Heart right ventricle (tissue), 16 donors: ENCODE measurements around the gene STIP1. TPM values are rescaled to one million over a fixed set of nuclear protein-coding genes. Genes with fewer than 3 reads are reported as not detected.
A peak's percentile ranks its signal among the peaks of the same experiment; 100 is the strongest.

Experiments used
- ATAC-seq, 8 donors: fragments of 200-7000 bp; cut with Tn5 transposase; one replicate each; pipeline ENCODE4 v1.9.1; 2020; ENCODE audit warnings: mild to moderate bottlenecking in 8 of 8, moderate library complexity in 8 of 8, moderate number of reproducible peaks in 1 of 8
- DNase-seq, 2 donors: peaks; one replicate each; pipeline ENCODE4 v3.0.0-alpha.2; 2020
- H3K27ac ChIP-seq, 10 donors: fragments of 200-600 bp; sonication (generic) in 2 of 10; one replicate each; pipeline versions ENCODE4 v1.5.0 to v1.8.0; 2020 to 2022; ENCODE audit warnings: mild to moderate bottlenecking in 3 of 10
- H3K27me3 ChIP-seq, 7 donors: fragments of 200-600 bp; one replicate each; pipeline ENCODE4 v1.8.0; 2021 to 2022; ENCODE audit warnings: mild to moderate bottlenecking in 2 of 7
- H3K36me3 ChIP-seq, 9 donors: fragments of 200-600 bp; sonication (generic) in 1 of 9; one replicate each; pipeline versions ENCODE4 v1.5.0 to v1.8.0; 2020 to 2022; ENCODE audit warnings: mild to moderate bottlenecking in 2 of 9
- H3K4me1 ChIP-seq, 9 donors: fragments of 200-600 bp; sonication (generic) in 1 of 9; one replicate each; pipeline versions ENCODE4 v1.5.0 to v1.8.0; 2020 to 2022; ENCODE audit warnings: mild to moderate bottlenecking in 4 of 9
- H3K4me3 ChIP-seq, 10 donors: fragments of 200-600 bp; sonication (generic) in 2 of 10; one replicate each; pipeline versions ENCODE4 v1.5.0 to v1.8.0; 2020 to 2022; ENCODE audit warnings: mild to moderate bottlenecking in 7 of 10, moderate library complexity in 2 of 10
- H3K9me3 ChIP-seq, 11 donors: fragments of 200-600 bp in 10 of 11; sonication (generic) in 2 of 11; one replicate each; pipeline versions ENCODE4 v1.5.0 to v1.8.0; 2013 to 2022; ENCODE audit warnings: mild to moderate bottlenecking in 2 of 11, control low read depth in 1 of 11, moderate library complexity in 1 of 11
- whole genome bisulfite sequencing, 2 donors: extraction: QIAGEN DNeasy Blood & Tissue Kit; methylation state at CpG; one replicate each; pipeline ENCODE4 v1.1.7; 2013; ENCODE audit warnings: inconsistent platforms in 1 of 2; 5-methylcytosine and 5-hydroxymethylcytosine counted together
- intact Hi-C, 10 donors: fragments of 100-400 bp; cut with DNase I; formaldehyde crosslinking; loops; one replicate each; pipeline versions ENCODE4 v1.11.1 to v1.14.2; 2022
- polyA plus RNA-seq, 2 donors: library from polyadenylated mRNA; stranded (reverse); fragments of 200-250 nt; gene quantifications; one replicate each; pipeline ENCODE4 v1.2.3, GENCODE V29; 2013
- total RNA-seq, 10 donors: library from RNA; stranded (reverse); fragmentation: NEBNext Ultra II Directional in 3 of 10; extraction: Animal tissue kit (Norgen Biotek cat#: 25700) in 3 of 10; gene quantifications; one replicate each; pipeline versions ENCODE4 v1.2.1 to v1.2.4, GENCODE V29; 2021 to 2023
- TF ChIP-seq, protein P1 (sequence below), 9 donors: fragments of 200-600 bp; sonication (generic) in 2 of 9; IDR thresholded peaks; one replicate each; pipeline versions ENCODE4 v1.5.0 to v1.8.0; 2021 to 2022; ENCODE audit warnings: antibody characterized with exemption in 9 of 9, mild to moderate bottlenecking in 5 of 9, moderate library complexity in 1 of 9
- donor health status: Arrhythmogenic right ventricular cardiomyopathy.
- donor health status: ischemic (EF 13 %, LVEDD 7.1; RV severe dilation, severe dysfunction).
- donor health status: healthy with polysubstance abuse.
- donor health status: DM: no; HTN: yes; CAD: no.
- donor health status: DM: no; HTN: no; CAD: no.
- donor health status: ischemic (EF 25% LVEDD 6.9; RV normal size, moderate dysfunction).
- donor health status: ischemic (EF 25% LVEDD 5.7; RV mildly dilated, moderate dysfunction).
- donor health status: healthy.
- donor health status: DM: yes; HTN: yes; CAD: no.
- donor health status: Ischemic cardiomyopathy.
- donor health status: ischemic (EF 35%, LVEDD 5.7; RV mildly dilated, moderate dysfunction).
- donor health status: nonischemic (EF 11% LVEDD 7.7; RV severe dilation, severe dysfunction).
- donor health status: DM: yes; HTN: yes; CAD: no.
- donor health status: PGD.
- donor health status: ischemic (EF 29% LVEDD 5.4; RV normal size, mild dysfunction).
- donor health status: nonischemic (EF 23%, LVEDD 6.1; RV moderate dilation, normal function).

The STIP1 gene
- total and polyA plus RNA-seq, 12 donors: 55.3 to 144 (median 87.9) TPM

DNA sequence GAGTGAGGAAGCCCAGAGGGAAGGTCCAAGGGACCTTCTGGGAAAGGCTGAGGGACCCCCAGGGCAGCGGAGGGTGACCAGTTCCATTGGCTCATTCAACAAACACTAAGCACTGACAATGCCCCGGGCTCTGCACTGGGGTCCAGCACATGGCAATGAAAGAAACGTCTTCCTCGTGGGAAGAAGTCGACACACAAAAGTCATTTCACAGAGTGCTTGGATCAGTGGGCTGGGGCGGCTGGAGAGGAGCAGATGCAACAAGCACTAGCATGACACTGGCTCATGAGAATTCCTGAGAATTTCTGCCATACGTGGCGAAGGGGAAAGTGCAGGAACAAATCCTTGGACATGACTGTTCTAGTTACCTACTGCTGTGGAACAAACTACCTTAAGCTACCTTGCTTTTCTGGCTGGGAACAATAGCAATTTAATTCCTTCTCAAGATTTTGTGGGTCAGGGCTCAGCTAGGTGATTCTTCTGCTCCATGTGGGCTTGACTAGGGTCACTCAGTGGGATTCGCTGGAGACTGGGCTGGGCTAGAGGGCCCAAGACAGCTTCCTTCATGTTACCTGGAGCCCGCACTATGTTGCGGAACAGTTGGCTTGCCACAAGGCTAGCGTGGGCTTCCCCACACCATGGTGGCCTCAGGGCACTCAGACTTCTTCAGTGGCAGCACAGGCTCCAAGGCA, 6.9 kb upstream of the STIP1 start:
- TF ChIP-seq, protein P1, sequence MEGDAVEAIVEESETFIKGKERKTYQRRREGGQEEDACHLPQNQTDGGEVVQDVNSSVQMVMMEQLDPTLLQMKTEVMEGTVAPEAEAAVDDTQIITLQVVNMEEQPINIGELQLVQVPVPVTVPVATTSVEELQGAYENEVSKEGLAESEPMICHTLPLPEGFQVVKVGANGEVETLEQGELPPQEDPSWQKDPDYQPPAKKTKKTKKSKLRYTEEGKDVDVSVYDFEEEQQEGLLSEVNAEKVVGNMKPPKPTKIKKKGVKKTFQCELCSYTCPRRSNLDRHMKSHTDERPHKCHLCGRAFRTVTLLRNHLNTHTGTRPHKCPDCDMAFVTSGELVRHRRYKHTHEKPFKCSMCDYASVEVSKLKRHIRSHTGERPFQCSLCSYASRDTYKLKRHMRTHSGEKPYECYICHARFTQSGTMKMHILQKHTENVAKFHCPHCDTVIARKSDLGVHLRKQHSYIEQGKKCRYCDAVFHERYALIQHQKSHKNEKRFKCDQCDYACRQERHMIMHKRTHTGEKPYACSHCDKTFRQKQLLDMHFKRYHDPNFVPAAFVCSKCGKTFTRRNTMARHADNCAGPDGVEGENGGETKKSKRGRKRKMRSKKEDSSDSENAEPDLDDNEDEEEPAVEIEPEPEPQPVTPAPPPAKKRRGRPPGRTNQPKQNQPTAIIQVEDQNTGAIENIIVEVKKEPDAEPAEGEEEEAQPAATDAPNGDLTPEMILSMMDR (IDR thresholded peaks at IDR 0.05): no peak
- no peak overlapping the region for H3K27ac ChIP-seq
- DNase-seq (no peak), ATAC-seq (no peak)
- no peaks in the 10 kb centered on the region for H3K27me3 ChIP-seq
- peaks cover 7 to 43% (median 34%) of the 10 kb centered on the region in 9 donors for H3K4me1 ChIP-seq
- peaks cover 0 to 8% (median 0%) of the 10 kb centered on the region in 9 donors for H3K36me3 ChIP-seq
- H3K9me3 ChIP-seq: peaks cover 0 to 2% (median 0%) of the 10 kb centered on the region in 11 donors
- intact Hi-C loops: no loop called here
- WGBS, 2 donors: 94 to 95% methylated on average over 12 of the region's 12 CpGs
- no peak overlapping the region for H3K4me3 ChIP-seq

- DNase-seq: no peak
- Histone ChIP-seq H3K27ac (peak overlapping the region; percentile 52 to 91 (median 82)), H3K27me3 (no peaks in the 10 kb centered on the region), H3K9me3 (no peaks in the 10 kb centered on the region), H3K36me3 (peaks cover 0 to 8% (median 0%) of the 10 kb centered on the region in 9 donors), H3K4me1 (peaks cover 12 to 53% (median 44%) of the 10 kb centered on the region in 9 donors), H3K4me3 (peak overlapping the region in 7 of 10 donors; percentile 6 to 44 (median 37))
- intact Hi-C loops: loop anchor here in 1 of 10 donors (1.0 kb wide), 1 partner anchor 17 kb away; no protein-coding TSS in a partner anchor
- WGBS, 2 donors: 41 to 48% methylated on average over 5 of the region's 5 CpGs
- TF ChIP-seq, protein P1 (IDR thresholded peaks at IDR 0.05): no peak
- ATAC-seq: no peak
Observed at GRCh38 chr11:64180891-64181290, 5.1 kb upstream of the STIP1 start.

DNA sequence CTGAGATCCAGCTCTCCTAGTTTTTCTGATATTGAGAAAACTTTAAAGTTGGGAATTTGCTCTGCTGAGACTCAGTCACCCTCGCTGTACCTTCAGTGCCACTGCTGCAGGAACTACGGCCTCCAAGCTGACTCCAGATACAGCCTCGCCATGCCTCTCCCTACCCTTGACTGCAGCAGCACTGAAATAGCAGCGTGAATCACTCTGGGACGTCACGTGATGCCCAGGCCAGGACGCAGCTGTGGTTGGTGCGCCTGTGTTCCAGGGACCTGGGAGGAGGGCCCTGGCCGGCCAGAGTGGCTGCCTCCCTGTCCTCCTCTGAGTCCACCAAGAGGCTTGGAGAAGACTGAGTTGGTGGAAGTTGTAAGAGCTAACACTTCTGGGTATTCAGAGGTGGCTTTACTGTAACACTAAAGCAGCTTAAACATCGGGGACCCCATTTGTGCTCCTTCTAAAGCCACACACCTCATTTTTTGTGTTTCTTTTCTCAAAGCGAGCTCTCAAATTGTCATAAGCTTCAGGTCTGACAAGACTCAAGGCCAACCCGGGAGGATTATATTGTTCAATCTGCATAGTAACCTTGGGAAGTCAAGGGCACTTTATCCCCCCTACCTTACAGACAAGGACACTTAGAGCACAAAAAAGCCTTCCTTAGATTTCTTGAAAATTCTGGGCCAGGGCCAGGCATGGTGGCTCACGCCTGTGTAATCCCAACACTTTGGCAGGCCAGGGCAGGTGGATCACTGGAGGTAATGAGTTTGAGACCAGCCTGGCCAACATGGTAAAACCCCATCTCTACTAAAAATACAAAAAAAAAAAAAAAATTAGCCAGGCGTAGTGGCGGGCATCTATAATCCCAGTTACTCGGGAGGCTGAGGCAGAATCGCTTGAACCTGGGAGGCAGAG, 4.2 kb upstream of the STIP1 start:
- Histone ChIP-seq H3K27ac (peak overlapping the region; percentile 52 to 91 (median 82)), H3K4me3 (peak overlapping the region in 8 of 10 donors; percentile 6 to 44 (median 36)), H3K36me3 (peaks cover 0 to 8% (median 0%) of the 10 kb centered on the region in 9 donors), H3K27me3 (no peaks in the 10 kb centered on the region), H3K4me1 (peaks cover 12 to 53% (median 44%) of the 10 kb centered on the region in 9 donors), H3K9me3 (no peaks in the 10 kb centered on the region)
- ATAC-seq (peak; percentile 58 to 76 (median 74)), DNase-seq (peak; percentile 90 to 93)
- TF ChIP-seq, protein P1 (IDR thresholded peaks at IDR 0.05): no peak
- 37 to 38% methylated on average over 17 of the region's 17 CpGs for WGBS, 2 donors
- intact Hi-C loops: no loop called here

DNA sequence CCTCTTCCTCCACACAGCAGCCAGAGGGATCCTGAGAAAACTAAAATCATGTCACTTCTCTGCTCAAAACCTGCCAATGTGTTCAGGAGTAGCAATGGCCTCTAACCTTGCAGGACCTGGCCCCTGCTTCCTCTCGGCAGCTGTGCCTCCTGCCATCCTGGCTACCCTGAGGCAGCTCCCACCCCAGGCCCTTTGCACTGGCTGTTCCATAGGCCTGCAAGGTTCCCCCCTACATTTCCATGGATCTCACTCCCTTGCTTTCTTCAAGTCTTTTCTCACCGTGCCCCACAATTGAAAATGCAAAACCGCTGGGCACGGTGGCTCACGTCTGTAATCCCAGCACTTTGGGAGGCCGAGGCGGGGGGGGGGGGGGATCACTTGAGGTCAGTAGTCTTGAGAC, 2.1 kb upstream of the STIP1 start:
- TF ChIP-seq, protein P1 (IDR thresholded peaks at IDR 0.05): no peak
- intact Hi-C loops: loop anchor here in 1 of 10 donors (2.0 kb wide), 1 partner anchor 43 kb away; the partner anchor contains the start of genes NUDT22 and TRPT1
- WGBS, 2 donors: 91 to 95% methylated on average over 7 of the region's 7 CpGs
- ATAC-seq (no peak), DNase-seq (no peak)
- no peaks in the 10 kb centered on the region for H3K9me3 ChIP-seq
- H3K4me1 ChIP-seq: peaks cover 12 to 53% (median 44%) of the 10 kb centered on the region in 9 donors
- no peaks in the 10 kb centered on the region for H3K27me3 ChIP-seq
- peaks cover 0 to 12% (median 0%) of the 10 kb centered on the region in 9 donors for H3K36me3 ChIP-seq
- H3K4me3 ChIP-seq: no peak overlapping the region
- peak overlapping the region in 6 of 10 donors; percentile 27 to 98 (median 91) for H3K27ac ChIP-seq
